Colonic mucosa (tissue), 4 donors: ENCODE data around the gene INPPL1. TPM values are rescaled to one million over a fixed set of nuclear protein-coding genes. Genes with fewer than 3 reads are reported as not detected.
"Not testable (repeated sequence)": the region's sequence is repeated elsewhere in the genome, so short reads cannot be mapped to it uniquely, and the experiment has no call there.

Experiments used
- DNase-seq: peaks from one replicate; pipeline ENCODE4 v3.0.0-alpha.2; 2020
- H3K27ac ChIP-seq: fragments of 200-600 bp; one replicate; pipeline ENCODE4 v1.8.0; 2021
- H3K27me3 ChIP-seq: fragments of 200-600 bp; one replicate; pipeline ENCODE4 v1.8.0; 2021
- H3K36me3 ChIP-seq: fragments of 200-600 bp; one replicate; pipeline ENCODE4 v1.8.0; 2021
- H3K4me1 ChIP-seq: fragments of 200-600 bp; one replicate; pipeline ENCODE4 v1.8.0; 2021; ENCODE audit warnings: mild to moderate bottlenecking
- H3K4me3 ChIP-seq: fragments of 200-600 bp; one replicate; pipeline ENCODE4 v1.8.0; 2021
- H3K9ac ChIP-seq, 2 donors: one replicate each; pipeline ENCODE4 v1.7.0; 2013; ENCODE audit warnings: control low read depth in 2 of 2, low read depth in 2 of 2, low read length in 2 of 2
- H3K9me3 ChIP-seq: fragments of 200-600 bp; one replicate; pipeline ENCODE4 v1.8.0; 2021
- CTCF ChIP-seq: fragments of 200-600 bp; IDR thresholded peaks from one replicate; pipeline ENCODE4 v1.8.0; 2022; ENCODE audit warnings: antibody characterized with exemption, mild to moderate bottlenecking
- intact Hi-C: fragments of 100-400 bp; cut with DNase I; formaldehyde crosslinking; loops from one replicate; pipeline ENCODE4 v1.14.1; 2022
- total RNA-seq, 2 donors: library from RNA; stranded (reverse); fragmentation: NEBNext Ultra II Directional in 1 of 2; extraction: Animal tissue kit (Norgen Biotek cat#: 25700) in 1 of 2; gene quantifications; one replicate each; pipeline ENCODE4 v1.2.1, GENCODE V29; 2021
- donor health status: healthy.
- donor health status: DM: no; HTN: no; CAD: no.
- donor health status: DM: no; HTN: no; CAD: no.

Gene INPPL1
- total RNA-seq, 2 donors from 2014 or later, result 120 to 166 TPM

DNA sequence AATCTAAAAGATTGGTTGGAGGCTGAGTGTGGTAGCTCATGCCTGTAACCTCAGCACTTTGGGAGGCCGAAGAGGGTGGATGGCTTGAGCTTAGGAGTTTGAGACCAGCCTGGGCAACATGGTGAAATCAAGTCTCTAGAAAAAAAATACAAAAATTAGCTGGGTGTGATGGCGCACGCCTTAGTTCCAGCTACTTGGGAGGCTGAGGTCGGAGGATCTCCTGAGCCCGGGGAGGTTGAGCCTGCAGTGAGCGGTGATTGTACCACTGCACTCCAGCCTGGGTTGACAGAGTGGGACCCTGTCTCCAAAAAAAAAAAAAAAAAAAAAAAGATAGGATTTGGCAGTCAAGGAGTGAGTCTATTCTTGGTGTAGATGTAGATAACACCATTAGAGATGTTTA is 22.0 kb upstream of the INPPL1 start:
- intact Hi-C loops, result no loop called here
- Histone ChIP-seq H3K36me3 (no peaks in the 10 kb centered on the region), H3K27ac (no peak overlapping the region), H3K4me3 (no peak overlapping the region), H3K9ac (no peak overlapping the region), H3K27me3 (no peaks in the 10 kb centered on the region), H3K4me1 (no peaks in the 10 kb centered on the region), H3K9me3 (no peaks in the 10 kb centered on the region)
- no peak for TF ChIP-seq CTCF
- no peak for DNase-seq

GRCh38 chr11:72203163-72203562 is 21.4 kb upstream of the INPPL1 start:
- intact Hi-C loops, result no loop called here

DNA sequence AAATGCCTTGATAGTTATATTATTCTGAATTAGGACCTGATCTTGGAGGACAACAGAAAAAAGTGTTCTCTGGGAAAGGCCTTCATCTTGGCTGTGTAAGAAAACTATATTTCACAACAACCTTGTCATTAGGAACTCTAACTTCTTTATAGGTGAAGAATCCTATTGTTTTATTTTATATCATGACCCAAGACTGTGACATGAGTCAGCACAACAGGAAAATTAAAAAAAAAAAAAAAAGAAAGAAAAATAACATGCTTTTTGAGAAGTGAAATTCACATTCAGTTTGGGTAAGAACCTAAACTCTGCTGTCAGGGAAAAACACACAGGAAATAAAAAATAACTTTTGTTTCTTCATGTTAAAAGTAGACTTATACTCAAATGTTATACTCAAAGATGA is 19.7 kb upstream of the INPPL1 start:
- Histone ChIP-seq H3K4me3 (no peak overlapping the region), H3K27me3 (no peaks in the 10 kb centered on the region), H3K36me3 (no peaks in the 10 kb centered on the region), H3K27ac (no peak overlapping the region), H3K4me1 (no peaks in the 10 kb centered on the region), H3K9me3 (no peaks in the 10 kb centered on the region), H3K9ac (no peak overlapping the region)
- DNase-seq, result no peak
- intact Hi-C loops, result no loop called here
- no peak for TF ChIP-seq CTCF

More at GRCh38 chr11:72203163-72203562, 21.4 kb upstream of the INPPL1 start:
- no peak for DNase-seq
- no peaks in the 10 kb centered on the region for H3K4me1 ChIP-seq
- no peak overlapping the region for H3K4me3 ChIP-seq
- no peak for TF ChIP-seq CTCF
- H3K9me3 ChIP-seq, result no peaks in the 10 kb centered on the region
- H3K27ac ChIP-seq, result no peak overlapping the region
- H3K9ac ChIP-seq, result no peak overlapping the region
- H3K27me3 ChIP-seq, result no peaks in the 10 kb centered on the region
- H3K36me3 ChIP-seq, result no peaks in the 10 kb centered on the region

DNA sequence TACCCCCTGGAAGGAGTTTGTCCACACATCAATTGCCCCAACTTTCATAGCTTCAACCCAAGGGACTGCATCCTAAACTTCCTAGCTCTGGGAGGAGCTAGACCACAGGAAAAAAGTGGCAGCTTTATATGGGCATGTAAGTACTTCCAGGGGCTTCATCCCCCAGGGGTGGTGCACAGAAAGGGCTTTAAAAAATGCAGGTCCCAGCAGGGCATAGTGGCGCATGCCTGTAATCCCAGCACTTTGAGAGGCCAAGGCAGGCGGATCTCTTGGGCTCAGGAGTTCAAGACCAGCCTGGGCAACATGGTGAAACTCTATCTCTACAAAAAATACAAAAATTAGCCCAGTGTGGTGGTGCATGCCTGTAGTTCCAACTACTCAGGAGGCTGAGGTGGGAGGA is 17.8 kb upstream of the INPPL1 start:
- H3K27ac ChIP-seq, H3K36me3 ChIP-seq, H3K27me3 ChIP-seq, H3K4me1 ChIP-seq, H3K4me3 ChIP-seq, H3K9ac ChIP-seq, DNase-seq, intact Hi-C loops, H3K9me3 ChIP-seq: not testable (repeated sequence)

DNA sequence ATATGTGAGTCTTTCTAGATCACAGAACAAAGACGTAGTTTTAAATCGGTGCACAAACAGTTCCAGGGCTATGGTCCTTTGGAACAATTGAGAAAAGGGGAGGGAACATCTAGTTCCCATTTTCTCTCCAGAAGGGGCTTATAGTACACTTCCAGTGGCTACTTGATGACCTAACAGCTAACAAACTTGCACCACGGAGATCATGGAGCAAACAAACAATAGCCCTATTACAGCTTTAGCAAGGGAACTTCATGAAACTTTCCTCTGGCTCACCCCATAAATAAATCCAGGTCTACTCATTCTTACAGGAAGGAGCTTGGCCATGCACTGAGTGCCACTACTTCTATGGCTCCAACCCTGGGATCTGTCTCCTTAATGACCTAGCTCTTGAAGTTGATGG is 16.3 kb upstream of the INPPL1 start:
- no peak overlapping the region for H3K27ac ChIP-seq
- H3K27me3 ChIP-seq, result no peaks in the 10 kb centered on the region
- no peak overlapping the region for H3K9ac ChIP-seq
- H3K4me1 ChIP-seq, result no peaks in the 10 kb centered on the region
- H3K36me3 ChIP-seq, result no peaks in the 10 kb centered on the region
- intact Hi-C loops, result no loop called here
- TF ChIP-seq CTCF, result no peak
- H3K9me3 ChIP-seq, result no peaks in the 10 kb centered on the region
- no peak for DNase-seq
- H3K4me3 ChIP-seq, result no peak overlapping the region

DNA sequence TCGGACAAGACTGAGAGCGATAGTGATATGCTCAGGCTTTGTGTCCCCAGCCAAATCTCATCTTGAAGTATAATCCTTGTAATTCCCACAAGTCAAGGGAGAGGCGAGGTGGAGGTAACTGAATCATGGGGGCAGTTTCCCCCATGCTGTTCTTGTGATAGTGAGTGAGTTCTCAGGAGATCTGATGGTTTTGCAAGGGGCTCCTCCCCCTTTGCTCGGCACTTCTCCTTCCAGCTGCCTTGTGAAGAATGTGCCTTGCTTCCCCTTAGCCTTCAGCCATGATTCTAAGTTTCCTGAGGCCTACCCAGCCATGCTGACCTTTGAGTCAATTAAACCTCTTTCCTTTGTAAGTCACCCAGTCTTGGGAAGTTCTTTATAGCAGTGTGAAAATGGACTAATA is 15.5 kb upstream of the INPPL1 start:
- no peak for TF ChIP-seq CTCF
- Histone ChIP-seq H3K4me1 (no peaks in the 10 kb centered on the region), H3K9me3 (no peaks in the 10 kb centered on the region), H3K4me3 (no peak overlapping the region), H3K27ac (no peak overlapping the region), H3K9ac (no peak overlapping the region), H3K36me3 (no peaks in the 10 kb centered on the region), H3K27me3 (no peaks in the 10 kb centered on the region)
- intact Hi-C loops, result no loop called here
- no peak for DNase-seq
